ENCODE results near the gene DAGLA.

The DAGLA gene

DNA sequence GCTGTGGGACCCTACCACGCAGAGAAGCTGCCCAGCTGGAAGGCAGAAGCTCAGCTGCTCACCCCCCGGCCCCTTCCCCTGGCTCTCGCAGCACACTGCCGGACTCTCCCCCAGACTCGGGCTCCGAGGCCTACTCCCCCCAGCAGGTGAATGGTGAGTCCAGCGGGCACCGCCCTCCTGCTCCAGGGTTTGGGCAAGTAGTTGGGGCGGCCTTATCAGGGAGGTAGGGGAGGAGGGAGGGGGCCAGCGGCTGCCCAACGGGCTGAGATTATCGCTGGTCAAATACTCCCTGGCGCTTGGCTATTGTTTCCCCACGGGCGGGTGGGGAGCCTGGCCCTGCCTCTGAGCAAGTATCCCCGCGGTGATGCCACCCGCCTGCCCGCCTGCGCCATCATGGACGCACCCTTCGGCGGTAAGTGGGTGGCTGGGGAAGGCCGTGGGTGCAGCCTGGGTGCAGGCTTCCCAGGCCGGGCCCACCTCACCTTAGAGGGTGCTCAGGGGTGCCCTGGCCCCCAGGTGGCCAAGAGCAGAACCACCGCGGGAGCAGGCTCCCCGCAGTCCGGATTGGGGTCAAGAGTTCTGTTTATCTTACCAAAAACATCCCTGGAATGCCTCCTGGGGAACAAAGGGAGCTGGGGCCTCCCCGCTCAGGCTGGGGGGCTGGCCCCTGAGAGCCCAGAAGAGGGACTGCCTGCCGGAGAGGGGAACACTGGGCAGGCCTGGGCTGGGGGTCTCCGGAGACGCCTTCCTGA lies 89.2 kb downstream of the DAGLA start:
- FAIRE-seq, result no peak

DNA sequence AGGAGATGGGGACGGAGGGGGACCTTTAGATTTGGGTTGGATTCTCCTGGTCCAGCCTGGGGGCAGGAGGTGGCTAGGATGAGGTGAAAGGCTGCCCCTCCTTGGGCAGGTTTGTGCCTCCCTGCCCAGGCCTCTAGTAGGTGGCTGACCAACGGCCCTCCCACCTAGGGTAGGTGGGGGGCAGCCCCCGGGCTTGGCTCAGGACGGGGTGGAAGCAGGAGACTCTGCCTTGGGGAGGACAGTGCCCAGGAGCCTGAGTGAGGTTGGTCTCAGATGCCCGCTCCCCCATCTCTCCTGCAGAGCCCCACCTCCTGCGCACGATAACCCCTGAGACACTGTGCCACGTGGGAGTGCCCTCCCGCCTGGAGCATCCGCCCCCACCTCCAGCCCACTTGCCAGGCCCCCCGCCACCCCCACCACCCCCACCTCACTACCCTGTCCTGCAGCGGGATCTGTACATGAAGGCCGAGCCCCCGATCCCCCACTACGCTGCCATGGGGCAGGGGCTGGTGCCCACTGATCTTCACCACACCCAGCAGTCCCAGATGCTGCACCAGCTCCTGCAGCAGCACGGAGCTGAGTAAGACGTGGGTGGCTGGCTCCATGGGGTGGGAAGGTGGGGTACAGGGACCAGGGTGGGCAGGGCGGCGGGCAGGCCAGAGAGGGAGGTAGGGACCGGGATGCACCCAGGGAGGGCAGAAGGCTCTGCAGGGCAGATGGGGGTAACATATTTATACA lies 89.9 kb downstream of the DAGLA start:
- no peak for FAIRE-seq

GRCh38 chr11:61771195-61771894 lies 91.2 kb downstream of the DAGLA start:
- no peak for FAIRE-seq

- no peak for FAIRE-seq
Observed at GRCh38 chr11:61771985-61772455, 91.8 kb downstream of the DAGLA start.

DNA sequence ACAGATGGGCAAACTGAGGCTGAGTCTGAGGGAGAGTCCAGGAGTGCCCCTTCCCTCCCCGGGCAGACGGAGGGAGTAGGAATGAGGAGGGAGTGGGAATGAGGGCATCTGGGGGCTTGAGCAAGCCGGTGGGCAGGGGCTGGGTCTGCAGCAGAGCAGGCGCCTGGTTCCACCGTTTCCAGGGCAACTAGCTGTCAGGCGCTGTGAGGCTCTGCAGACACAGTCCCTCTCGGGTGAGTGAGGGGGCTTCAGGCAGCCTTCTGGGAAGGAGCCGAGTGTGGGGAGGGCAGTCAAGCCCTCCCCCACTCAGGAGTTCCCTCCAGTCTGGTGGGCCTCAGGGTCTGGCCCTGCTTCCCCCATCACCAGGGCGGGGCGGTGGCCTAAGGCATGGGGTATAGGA lies 93.2 kb downstream of the DAGLA start:
- FAIRE-seq, result no peak

DNA sequence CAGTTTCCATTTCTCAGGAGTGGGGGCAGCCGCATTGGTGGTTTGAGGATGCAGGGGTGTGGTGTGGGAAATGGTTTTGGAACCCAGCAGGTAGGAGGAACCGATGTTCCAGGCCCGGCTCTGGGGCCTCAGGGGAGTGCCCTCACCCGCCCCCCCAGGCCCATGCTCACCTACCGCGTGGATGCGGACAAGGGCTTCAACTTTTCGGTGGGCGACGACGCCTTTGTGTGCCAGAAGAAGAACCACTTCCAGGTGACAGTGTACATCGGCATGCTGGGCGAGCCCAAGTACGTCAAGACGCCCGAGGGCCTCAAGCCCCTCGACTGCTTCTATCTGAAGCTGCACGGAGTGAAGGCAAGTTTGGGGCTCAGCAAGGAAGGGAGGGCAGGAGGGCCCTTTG lies 93.6 kb downstream of the DAGLA start:
- FAIRE-seq, result no peak

DNA sequence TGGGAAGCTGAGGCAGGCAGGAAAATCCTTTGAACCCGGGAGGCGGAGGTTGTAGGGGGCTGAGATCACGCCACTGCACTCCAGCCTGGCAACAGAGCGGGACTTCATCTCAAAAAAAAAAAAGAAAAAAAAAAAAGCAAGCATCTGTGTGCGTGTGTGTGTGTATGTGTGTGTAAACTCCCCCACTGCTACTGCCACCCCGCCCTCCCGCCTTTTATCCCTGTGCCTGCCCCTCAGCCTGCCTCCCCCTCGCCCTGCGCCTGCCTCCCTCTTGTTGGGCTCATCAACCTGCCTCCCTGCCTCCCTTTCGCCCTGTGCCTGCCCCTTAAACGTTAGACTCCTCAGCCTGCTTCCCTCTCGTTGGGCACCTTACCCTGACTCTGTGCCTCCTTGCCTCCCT lies 94.2 kb downstream of the DAGLA start:
- no peak for FAIRE-seq

- no peak for FAIRE-seq
Observed at GRCh38 chr11:61775106-61775505, 94.9 kb downstream of the DAGLA start.

DNA sequence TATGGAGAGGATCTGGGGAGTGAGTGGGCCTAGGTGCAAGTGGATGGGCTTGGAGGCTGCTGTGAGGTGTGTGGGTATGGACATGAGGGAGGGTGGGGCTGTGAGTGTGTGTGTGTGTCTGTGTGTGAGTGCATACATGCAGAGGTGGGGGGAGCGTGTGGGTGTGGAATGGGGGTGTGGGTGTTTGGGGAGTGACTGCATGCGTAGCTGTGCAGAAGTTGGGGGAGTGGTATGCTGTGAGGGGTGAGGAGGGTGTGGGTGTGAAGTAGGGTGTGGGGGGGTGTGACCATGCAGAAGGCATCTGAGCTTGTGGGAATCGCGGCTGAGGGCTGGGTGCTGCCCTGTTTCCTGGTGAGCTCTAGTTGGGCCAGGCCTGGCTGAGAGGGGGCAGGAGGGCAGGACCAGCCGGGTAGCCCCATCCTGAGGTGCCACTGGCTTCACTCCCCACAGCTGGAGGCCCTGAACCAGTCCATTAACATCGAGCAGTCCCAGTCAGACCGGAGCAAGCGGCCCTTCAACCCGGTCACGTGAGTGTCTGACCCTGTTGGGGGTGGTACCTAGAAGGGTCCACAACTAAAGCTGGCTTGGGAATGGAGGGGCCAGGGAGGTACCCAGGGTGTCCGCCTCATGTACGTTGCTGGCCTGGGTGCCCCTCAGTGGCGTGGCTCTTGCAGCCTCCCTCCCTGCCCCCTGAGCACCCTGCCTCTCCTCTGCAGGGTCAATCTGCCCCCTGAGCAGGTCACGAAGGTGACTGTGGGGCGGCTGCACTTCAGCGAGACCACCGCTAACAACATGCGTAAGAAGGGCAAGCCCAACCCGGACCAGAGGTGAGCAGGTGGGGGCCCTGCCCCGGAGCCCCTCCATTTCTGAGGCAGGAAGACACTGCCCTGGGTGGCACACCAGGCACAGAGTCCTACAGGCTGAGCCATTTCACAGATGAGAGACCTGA lies 95.7 kb downstream of the DAGLA start:
- FAIRE-seq, result no peak

DNA sequence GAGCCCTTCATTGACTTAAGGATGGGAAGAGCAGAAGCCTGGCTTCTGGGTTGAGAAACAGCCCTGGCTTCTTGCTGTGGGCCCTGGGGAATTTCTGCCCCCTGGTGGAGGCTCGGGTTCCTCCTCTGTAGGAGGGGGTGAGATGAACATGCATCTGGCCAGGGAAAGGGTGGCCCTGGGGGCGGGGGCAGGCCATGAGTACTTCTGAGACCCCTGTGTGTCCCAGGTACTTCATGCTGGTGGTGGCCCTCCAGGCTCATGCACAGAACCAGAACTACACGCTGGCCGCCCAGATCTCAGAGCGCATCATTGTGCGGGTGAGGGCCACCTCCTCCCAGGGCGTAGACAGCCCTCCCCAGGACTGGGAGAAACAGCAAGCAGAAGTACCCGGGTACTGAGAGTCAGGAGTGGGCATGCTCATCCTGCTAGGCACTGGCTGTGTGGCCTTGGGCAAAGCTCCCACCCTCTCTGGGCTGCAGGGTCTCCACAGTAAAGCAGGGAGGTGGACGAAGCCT lies 96.4 kb downstream of the DAGLA start:
- no peak for FAIRE-seq

DNA sequence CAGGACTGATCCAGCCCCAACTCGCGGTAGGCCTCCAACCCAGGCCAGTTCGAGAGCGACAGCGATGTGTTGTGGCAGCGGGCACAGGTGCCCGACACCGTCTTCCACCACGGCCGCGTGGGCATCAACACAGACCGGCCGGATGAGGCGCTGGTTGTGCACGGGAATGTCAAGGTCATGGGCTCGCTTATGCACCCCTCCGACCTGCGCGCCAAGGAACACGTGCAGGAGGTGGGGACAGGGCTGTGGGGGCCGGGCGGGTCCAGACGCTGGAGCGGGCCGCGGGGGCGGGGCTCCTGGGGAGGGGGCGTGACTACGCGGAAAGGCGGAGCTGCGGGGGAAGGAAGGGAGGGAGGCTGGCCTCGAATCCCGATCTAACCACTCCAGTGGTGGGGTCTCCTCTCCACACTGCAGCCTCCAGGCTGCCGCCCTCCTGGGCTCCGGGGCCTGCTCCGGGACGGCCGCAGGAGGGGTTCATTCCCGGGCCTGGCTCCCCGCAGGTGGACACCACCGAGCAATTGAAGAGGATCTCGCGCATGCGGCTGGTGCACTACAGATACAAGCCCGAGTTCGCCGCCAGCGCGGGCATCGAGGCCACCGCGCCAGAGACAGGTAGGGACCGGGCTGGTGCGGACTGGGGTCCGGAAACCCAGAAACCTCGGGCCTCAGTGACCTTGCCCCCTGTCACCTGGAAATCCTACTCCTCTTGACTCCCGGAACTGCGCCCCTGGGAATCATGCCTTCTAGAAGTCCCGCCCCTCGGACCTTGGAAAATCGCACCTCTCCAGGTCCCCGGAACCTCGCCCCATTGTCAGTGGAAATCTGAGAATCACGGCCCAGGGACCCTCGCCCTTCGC lies 97.3 kb downstream of the DAGLA start:
- FAIRE-seq, result no peak

DNA sequence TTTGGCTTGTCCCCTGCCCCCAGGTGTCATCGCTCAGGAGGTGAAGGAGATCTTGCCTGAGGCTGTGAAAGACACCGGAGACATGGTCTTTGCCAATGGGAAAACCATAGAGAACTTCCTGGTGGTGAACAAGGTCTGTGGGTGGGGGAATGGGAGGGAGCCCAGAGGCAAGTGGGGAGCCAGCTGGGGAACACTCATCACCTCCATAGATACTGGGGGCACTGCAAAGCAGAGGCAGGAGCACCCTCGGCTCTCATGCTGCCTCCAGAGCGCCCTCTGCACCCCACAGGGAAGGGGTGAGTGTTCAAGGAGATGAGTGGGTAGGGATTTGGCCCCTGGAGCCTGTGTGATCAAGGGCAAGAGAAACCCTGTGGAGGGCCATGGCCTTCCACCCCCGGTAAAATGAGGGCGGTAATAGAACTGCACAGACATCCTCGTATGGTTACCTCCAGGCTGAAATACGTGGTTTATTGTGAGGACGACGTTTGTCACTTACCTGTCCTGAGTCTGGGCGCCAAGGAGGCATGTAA lies 98.2 kb downstream of the DAGLA start:
- FAIRE-seq, result no peak

GRCh38 chr11:61778920-61779650 lies 98.9 kb downstream of the DAGLA start:
- FAIRE-seq, result no peak

- no peak for FAIRE-seq
Observed at GRCh38 chr11:61779666-61780525, 99.7 kb downstream of the DAGLA start.

DNA sequence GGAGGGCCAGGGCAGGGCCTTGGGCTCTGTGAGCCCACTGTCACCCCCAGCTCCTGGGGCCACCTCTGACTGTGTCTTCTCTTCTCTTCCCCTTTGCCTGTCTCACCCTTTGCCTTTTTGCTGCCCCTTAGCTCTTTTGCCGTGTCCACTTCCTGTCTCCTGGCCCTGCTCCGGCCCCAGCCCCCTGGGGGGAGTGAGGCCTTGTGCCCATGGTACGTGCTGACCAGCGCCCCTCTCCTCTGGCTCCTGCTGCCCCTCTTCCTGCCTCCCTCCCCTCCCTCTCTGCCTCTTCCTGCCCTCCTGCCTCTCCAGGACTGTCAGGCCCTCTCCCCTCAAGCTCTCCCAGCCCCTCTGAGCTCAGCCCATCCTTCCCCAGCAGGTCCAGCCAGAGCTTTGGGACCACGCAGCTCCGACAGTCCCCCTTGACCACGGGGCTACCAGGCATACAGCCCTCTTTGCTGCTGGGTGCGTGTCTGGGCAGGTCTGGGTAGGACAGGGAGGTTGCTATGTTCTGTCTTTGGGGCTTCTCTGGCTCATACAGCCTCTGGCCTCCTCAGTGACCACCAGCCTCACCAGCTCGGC lies 100.5 kb downstream of the DAGLA start:
- no peak for FAIRE-seq

DNA sequence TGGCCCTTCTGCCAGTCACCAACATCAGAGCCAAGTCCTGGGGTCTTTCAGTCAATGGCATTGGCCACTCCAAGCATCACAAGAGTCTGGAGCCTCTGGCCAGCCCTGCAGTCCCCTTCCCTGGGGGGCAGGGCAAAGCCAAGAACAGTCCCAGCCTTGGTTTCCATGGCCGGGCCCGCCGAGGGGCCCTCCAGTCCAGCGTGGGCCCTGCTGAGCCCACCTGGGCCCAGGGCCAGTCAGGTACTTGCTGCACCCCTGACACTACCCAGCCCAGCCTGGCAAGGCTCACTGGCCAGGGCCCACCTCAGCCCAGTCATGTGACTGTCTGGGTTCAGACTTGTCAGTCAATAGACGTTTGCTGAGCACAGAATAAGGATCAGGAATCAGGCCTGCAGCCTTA lies 101.4 kb downstream of the DAGLA start:
- no peak for FAIRE-seq

DNA sequence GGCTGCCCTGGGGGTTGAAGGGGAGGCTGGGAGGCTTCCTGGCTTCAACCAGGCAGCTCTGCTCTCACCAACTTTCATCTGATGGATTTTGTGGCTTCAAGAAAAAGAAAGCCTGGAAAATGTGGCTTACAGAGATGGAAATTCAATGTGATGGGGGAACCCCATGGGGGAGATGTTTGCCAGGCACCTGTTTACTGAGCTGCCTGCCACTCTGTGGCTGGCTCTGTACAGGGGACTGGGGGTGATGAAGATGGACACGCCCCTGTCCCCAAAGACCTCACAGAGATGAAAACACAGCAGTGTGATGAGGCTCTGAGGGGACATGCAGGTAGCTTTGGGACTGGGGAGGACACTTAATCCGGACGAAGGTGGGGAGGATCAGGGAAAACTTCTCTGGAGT lies 102.1 kb downstream of the DAGLA start:
- FAIRE-seq, result no peak

DNA sequence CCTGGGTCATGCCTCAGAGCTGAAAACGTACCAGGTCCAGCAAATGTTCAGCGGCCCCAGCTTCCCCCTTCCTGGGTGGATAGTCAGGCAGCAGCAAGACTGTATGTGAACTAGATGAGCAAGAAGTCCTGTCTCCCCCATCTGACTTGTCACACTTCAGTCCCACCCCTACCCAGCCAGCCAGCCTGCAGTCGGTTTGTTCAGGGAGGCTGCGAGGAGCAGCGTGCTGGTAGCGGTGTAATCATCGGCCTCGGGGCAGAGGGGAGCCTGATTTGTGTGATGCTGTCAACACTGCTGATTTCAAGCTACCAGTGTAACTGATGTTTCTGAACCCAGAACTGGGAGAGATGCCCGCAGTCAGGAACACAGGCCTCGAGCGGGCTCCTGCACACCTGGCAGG lies 102.7 kb downstream of the DAGLA start:
- FAIRE-seq, result no peak
